ENCODE data around the gene HOGA1. TPM values are rescaled to one million over a fixed set of nuclear protein-coding genes. Genes with fewer than 3 reads are reported as not detected.

HOGA1 gene
- 0.78 to 1.7 TPM (median 1.2 TPM) in 5 replicates for total RNA-seq (2022; extraction: Qiagen RNA extraction; ENCODE audit: low read depth)

GRCh38 chr10:97584060-97584797 lies at the start of gene HOGA1:
Gene HOGA1, plus strand, starts transcription at chr10:97584389. Its CDS starts 315 bp downstream, at chr10:97584704.

GRCh38 chr10:97572214-97572989 lies 11.8 kb upstream of the HOGA1 start, which contains the start of gene ANKRD2:
Gene ANKRD2, plus strand, starts transcription at chr10:97572779. Its CDS starts 10 bp downstream, at chr10:97572789.

GRCh38 chr10:97589479-97589878 lies 5.3 kb downstream of the HOGA1 start, which contains the start of gene C10orf62:
Gene C10orf62, plus strand, starts transcription at chr10:97589721. Its CDS starts 177 bp downstream, at chr10:97589898.

GRCh38 chr10:97632949-97633884 lies 49.0 kb downstream of the HOGA1 start, which contains the start of gene MORN4:
Gene MORN4, minus strand, starts transcription at chr10:97633500. Its CDS starts 13,847 bp downstream, at chr10:97619653.

GRCh38 chr10:97640174-97640867 lies 56.1 kb downstream of the HOGA1 start, which contains the start of gene PI4K2A:
Gene PI4K2A, plus strand, starts transcription at chr10:97640671. Its CDS starts 72 bp downstream, at chr10:97640743.

Other genes starting within 250 kb of the HOGA1 start
- 4.9 to 9.5 TPM (median 8.2 TPM) in 5 replicates for gene FRAT2, start 249.7 kb upstream of the HOGA1 start, total RNA-seq (2022; extraction: Qiagen RNA extraction; ENCODE audit: low read depth)
- gene RRP12, start 183.0 kb upstream of the HOGA1 start, total RNA-seq (2022; extraction: Qiagen RNA extraction; ENCODE audit: low read depth), result 48.1 to 71.9 TPM (median 56.6 TPM) in 5 replicates
- gene PGAM1, start 158.2 kb upstream of the HOGA1 start, total RNA-seq (2022; extraction: Qiagen RNA extraction; ENCODE audit: low read depth), result 492 to 633 TPM (median 610 TPM) in 5 replicates
- gene EXOSC1, start 138.4 kb upstream of the HOGA1 start, total RNA-seq (2022; extraction: Qiagen RNA extraction; ENCODE audit: low read depth), result 46.9 to 62.0 TPM (median 53.9 TPM) in 5 replicates
- gene ZDHHC16, start 138.2 kb upstream of the HOGA1 start, total RNA-seq (2022; extraction: Qiagen RNA extraction; ENCODE audit: low read depth), result 38.3 to 58.0 TPM (median 55.0 TPM) in 5 replicates
- gene MMS19, start 86.0 kb upstream of the HOGA1 start, total RNA-seq (2022; extraction: Qiagen RNA extraction; ENCODE audit: low read depth), result 28.6 to 52.2 TPM (median 49.2 TPM) in 5 replicates
- 11.2 to 21.6 TPM (median 19.1 TPM) in 5 replicates for gene UBTD1, start 85.5 kb upstream of the HOGA1 start, total RNA-seq (2022; extraction: Qiagen RNA extraction; ENCODE audit: low read depth)
- gene ANKRD2, start 11.6 kb upstream of the HOGA1 start, total RNA-seq (2022; extraction: Qiagen RNA extraction; ENCODE audit: low read depth), result 3.9 to 6.4 TPM (median 5.4 TPM) in 5 replicates
- gene C10orf62, start 5.3 kb downstream of the HOGA1 start, total RNA-seq (2022; extraction: Qiagen RNA extraction; ENCODE audit: low read depth), result 0.15 TPM in 1 of 5 replicates, not detected in the others
- gene MORN4, start 49.1 kb downstream of the HOGA1 start, total RNA-seq (2022; extraction: Qiagen RNA extraction; ENCODE audit: low read depth), result 6.8 to 9.0 TPM (median 8.4 TPM) in 5 replicates
- gene PI4K2A, start 56.3 kb downstream of the HOGA1 start, total RNA-seq (2022; extraction: Qiagen RNA extraction; ENCODE audit: low read depth), result 21.4 to 28.1 TPM (median 25.5 TPM) in 5 replicates
- gene AVPI1, start 102.9 kb downstream of the HOGA1 start, total RNA-seq (2022; extraction: Qiagen RNA extraction; ENCODE audit: low read depth), result 76.5 to 114 TPM (median 96.9 TPM) in 5 replicates
- 34.0 to 55.5 TPM (median 49.0 TPM) in 5 replicates for gene MARVELD1, start 129.3 kb downstream of the HOGA1 start, total RNA-seq (2022; extraction: Qiagen RNA extraction; ENCODE audit: low read depth)
- gene ZFYVE27, start 152.7 kb downstream of the HOGA1 start, total RNA-seq (2022; extraction: Qiagen RNA extraction; ENCODE audit: low read depth), result 14.8 to 26.9 TPM (median 24.1 TPM) in 5 replicates
- gene SFRP5, start 187.6 kb downstream of the HOGA1 start, total RNA-seq (2022; extraction: Qiagen RNA extraction; ENCODE audit: low read depth), result 1.5 to 2.4 TPM (median 1.9 TPM) in 5 replicates